ENCODE data around the gene CATSPER3. TPM values are rescaled to one million over a fixed set of nuclear protein-coding genes. Genes with fewer than 3 reads are reported as not detected.

CATSPER3 gene
- polyA plus RNA-seq, 3 donors = 0.15 to 0.60 (median 0.52) TPM

DNA sequence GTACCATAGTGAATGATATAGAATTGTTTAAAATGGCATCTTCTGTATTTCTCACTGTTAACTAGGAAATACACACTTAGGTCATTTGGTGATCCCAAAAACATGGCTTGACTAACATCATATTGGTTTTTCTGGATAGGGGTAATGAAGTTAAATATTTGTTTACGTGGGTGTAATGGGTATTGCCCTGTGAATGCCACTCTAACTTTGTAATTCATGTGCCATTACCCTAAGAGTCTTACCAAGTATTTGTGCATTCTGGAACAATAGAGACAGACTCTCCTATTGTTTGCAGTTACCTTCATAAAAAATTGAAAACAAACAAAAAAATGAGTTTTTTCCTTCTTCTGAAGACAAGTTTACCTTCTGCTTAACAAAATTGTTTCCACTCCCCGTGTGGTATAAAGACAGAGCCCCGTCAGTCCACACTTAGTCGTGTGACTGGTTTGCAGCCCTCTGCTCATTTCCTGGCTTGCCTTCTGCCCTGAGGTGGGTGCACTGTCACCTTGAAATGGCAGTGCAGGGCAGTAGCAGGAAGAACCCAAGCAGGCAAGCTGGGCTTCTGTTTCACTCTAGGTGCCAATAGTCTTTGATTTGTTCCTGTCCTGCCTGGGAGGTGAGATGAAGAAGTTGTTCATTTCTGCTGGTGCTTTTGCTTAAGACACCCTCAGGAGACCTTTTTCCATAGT lies 9.6 kb upstream of the CATSPER3 start:
- Histone ChIP-seq H3K27ac (ENCODE audit: low read depth in 1 of 2, low read length in 2 of 2) (no peak overlapping the region), H3K9ac (ENCODE audit: insufficient read depth, low read length, poor library complexity, severe bottlenecking) (no peak overlapping the region), H2AFZ (ENCODE audit: insufficient read depth, low read depth, low read length, poor library complexity, severe bottlenecking) (no peak overlapping the region), H3K36me3 (replicated peaks in 1 of 2; ENCODE audit: control insufficient read depth in 1 of 2, insufficient read depth in 2 of 2, low read length in 2 of 2) (peaks cover 32 to 72% of the 10 kb centered on the region in 2 donors), H3K27me3 (ENCODE audit: control insufficient read depth in 2 of 2, insufficient read depth in 2 of 2, low read length in 2 of 2) (no peaks in the 10 kb centered on the region), H3K4me2 (replicated peaks; ENCODE audit: extremely low read depth, low read length, poor library complexity, severe bottlenecking) (no peak overlapping the region), H3K9me3 (replicated peaks in 1 of 2; ENCODE audit: control insufficient read depth in 1 of 2, insufficient read depth in 1 of 2, low read length in 2 of 2) (peaks cover 13 to 15% of the 10 kb centered on the region in 2 donors), H3K4me1 (ENCODE audit: control insufficient read depth in 1 of 2, insufficient read depth in 2 of 2, low read length in 2 of 2) (no peaks in the 10 kb centered on the region), H4K20me1 (ENCODE audit: insufficient read depth, low read length) (no peaks in the 10 kb centered on the region), H3K79me2 (ENCODE audit: insufficient read depth, low read length) (no peaks in the 10 kb centered on the region), H3K4me3 (replicated peaks in 1 of 3; ENCODE audit: low read depth in 2 of 3, low read length in 3 of 3) (no peak overlapping the region)
- Mint-ChIP-seq H3K4me1 (no peaks in the 10 kb centered on the region), H3K4me3 (no peak overlapping the region), H3K9me3 (peaks cover 2 to 16% (median 14%) of the 10 kb centered on the region in 7 donors), H3K27ac (no peak overlapping the region), H3K27me3 (ENCODE audit: low read depth in 3 of 3) (peaks cover 0 to 2% (median 0%) of the 10 kb centered on the region in 3 donors), H3K36me3 (peaks cover 36 to 45% of the 10 kb centered on the region in 2 donors)
- DNase-seq = no peak
- TF ChIP-seq, protein P1, sequence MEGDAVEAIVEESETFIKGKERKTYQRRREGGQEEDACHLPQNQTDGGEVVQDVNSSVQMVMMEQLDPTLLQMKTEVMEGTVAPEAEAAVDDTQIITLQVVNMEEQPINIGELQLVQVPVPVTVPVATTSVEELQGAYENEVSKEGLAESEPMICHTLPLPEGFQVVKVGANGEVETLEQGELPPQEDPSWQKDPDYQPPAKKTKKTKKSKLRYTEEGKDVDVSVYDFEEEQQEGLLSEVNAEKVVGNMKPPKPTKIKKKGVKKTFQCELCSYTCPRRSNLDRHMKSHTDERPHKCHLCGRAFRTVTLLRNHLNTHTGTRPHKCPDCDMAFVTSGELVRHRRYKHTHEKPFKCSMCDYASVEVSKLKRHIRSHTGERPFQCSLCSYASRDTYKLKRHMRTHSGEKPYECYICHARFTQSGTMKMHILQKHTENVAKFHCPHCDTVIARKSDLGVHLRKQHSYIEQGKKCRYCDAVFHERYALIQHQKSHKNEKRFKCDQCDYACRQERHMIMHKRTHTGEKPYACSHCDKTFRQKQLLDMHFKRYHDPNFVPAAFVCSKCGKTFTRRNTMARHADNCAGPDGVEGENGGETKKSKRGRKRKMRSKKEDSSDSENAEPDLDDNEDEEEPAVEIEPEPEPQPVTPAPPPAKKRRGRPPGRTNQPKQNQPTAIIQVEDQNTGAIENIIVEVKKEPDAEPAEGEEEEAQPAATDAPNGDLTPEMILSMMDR (IDR thresholded peaks at IDR 0.05) = no peak
- intact Hi-C loops (cut with micrococcal nuclease) = no loop called here
- WGBS (ENCODE audit: insufficient coverage) = 97% methylated on average over 3 of the region's 4 CpGs

DNA sequence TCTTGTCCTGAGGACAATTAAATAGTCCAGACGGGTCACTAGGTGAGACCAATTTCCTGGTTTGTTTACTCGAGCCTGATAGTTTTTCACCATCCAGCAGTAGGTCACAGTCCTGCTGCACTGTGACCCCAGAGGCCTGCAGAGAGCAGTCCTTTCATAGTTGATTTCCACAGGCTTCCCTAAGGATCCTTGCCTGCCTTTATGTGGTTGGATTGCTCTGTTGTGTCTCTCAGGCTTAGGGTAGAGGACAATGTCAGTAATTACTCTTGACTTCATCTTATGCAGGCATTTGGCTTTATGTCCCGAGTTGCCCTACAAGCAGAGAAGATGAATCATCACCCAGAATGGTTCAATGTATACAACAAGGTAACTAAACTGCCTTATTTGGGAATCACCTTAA lies 9.0 kb upstream of the CATSPER3 start:
- TF ChIP-seq, protein P1 (IDR thresholded peaks at IDR 0.05) = no peak
- Histone ChIP-seq H3K27me3 (ENCODE audit: control insufficient read depth in 2 of 2, insufficient read depth in 2 of 2, low read length in 2 of 2) (no peaks in the 10 kb centered on the region), H3K79me2 (ENCODE audit: insufficient read depth, low read length) (no peaks in the 10 kb centered on the region), H2AFZ (ENCODE audit: insufficient read depth, low read depth, low read length, poor library complexity, severe bottlenecking) (no peak overlapping the region), H3K4me1 (ENCODE audit: control insufficient read depth in 1 of 2, insufficient read depth in 2 of 2, low read length in 2 of 2) (no peaks in the 10 kb centered on the region), H3K9me3 (replicated peaks in 1 of 2; ENCODE audit: control insufficient read depth in 1 of 2, insufficient read depth in 1 of 2, low read length in 2 of 2) (peaks cover 10 to 11% of the 10 kb centered on the region in 2 donors), H3K9ac (ENCODE audit: insufficient read depth, low read length, poor library complexity, severe bottlenecking) (no peak overlapping the region), H3K4me2 (replicated peaks; ENCODE audit: extremely low read depth, low read length, poor library complexity, severe bottlenecking) (no peak overlapping the region), H3K4me3 (replicated peaks in 1 of 3; ENCODE audit: low read depth in 2 of 3, low read length in 3 of 3) (no peak overlapping the region), H3K36me3 (replicated peaks in 1 of 2; ENCODE audit: control insufficient read depth in 1 of 2, insufficient read depth in 2 of 2, low read length in 2 of 2) (peaks cover 34 to 79% of the 10 kb centered on the region in 2 donors), H3K27ac (ENCODE audit: low read depth in 1 of 2, low read length in 2 of 2) (no peak overlapping the region), H4K20me1 (ENCODE audit: insufficient read depth, low read length) (no peaks in the 10 kb centered on the region)
- no peak for DNase-seq
- intact Hi-C loops (cut with micrococcal nuclease) = no loop called here
- Mint-ChIP-seq H3K9me3 (peaks cover 0 to 12% (median 11%) of the 10 kb centered on the region in 7 donors), H3K4me3 (no peak overlapping the region), H3K27ac (no peak overlapping the region), H3K4me1 (no peaks in the 10 kb centered on the region), H3K36me3 (peaks cover 37 to 44% of the 10 kb centered on the region in 2 donors), H3K27me3 (ENCODE audit: low read depth in 3 of 3) (peaks cover 0 to 2% (median 0%) of the 10 kb centered on the region in 3 donors)
- 96% methylated on average over 2 of the region's 3 CpGs for WGBS (ENCODE audit: insufficient coverage)

Data from CD14-positive monocyte (primary cell).